Ishikawa (cell line): ENCODE results near the gene PPT2.
A peak's percentile ranks its signal among the peaks of the same experiment; 100 is the strongest.

Source experiments
- CEBPB ChIP-seq: IDR thresholded peaks from 2 replicates; pipeline ENCODE4 v1.6.1; 2012
- CREB1 ChIP-seq: IDR thresholded peaks from 2 replicates; pipeline ENCODE4 v1.6.1; 2012; ENCODE audit warnings: low read depth
- EGR1 ChIP-seq: IDR thresholded peaks from 2 replicates; pipeline ENCODE4 v1.6.1; 2012
- EP300 ChIP-seq: IDR thresholded peaks from 2 replicates; pipeline ENCODE4 v1.6.1; 2012; ENCODE audit warnings: borderline replicate concordance
- FOXM1 ChIP-seq: IDR thresholded peaks from 2 replicates; pipeline ENCODE4 v1.6.1; 2012; ENCODE audit warnings: low read depth, borderline replicate concordance
- NFIC ChIP-seq: IDR thresholded peaks from 2 replicates; pipeline ENCODE4 v1.6.1; 2012
- RAD21 ChIP-seq: IDR thresholded peaks from 2 replicates; pipeline ENCODE4 v1.6.1; 2012; ENCODE audit warnings: low read depth
- TAF1 ChIP-seq: IDR thresholded peaks from 2 replicates; pipeline ENCODE4 v1.6.1; 2012; ENCODE audit warnings: low read depth, mild to moderate bottlenecking
- TCF12 ChIP-seq: IDR thresholded peaks from 2 replicates; pipeline ENCODE4 v1.6.1; 2012; ENCODE audit warnings: low read depth
- TEAD4 ChIP-seq: IDR thresholded peaks from 2 replicates; pipeline ENCODE4 v1.6.1; 2012
- YY1 ChIP-seq: IDR thresholded peaks from 2 replicates; pipeline ENCODE4 v1.6.1; 2012; ENCODE audit warnings: low read depth
- ZBTB7A ChIP-seq: IDR thresholded peaks from 2 replicates; pipeline ENCODE4 v1.6.1; 2012; ENCODE audit warnings: low read depth
- TF ChIP-seq, protein P1 (sequence below): IDR thresholded peaks from 2 replicates; pipeline ENCODE4 v1.6.1; 2012
- TF ChIP-seq, protein P2 (sequence below): IDR thresholded peaks from 2 replicates; pipeline ENCODE4 v1.6.1; 2012; ENCODE audit warnings: low read depth, mild to moderate bottlenecking
- TF ChIP-seq, protein P3 (sequence below): IDR thresholded peaks from 2 replicates; pipeline ENCODE4 v1.6.1; 2012

The PPT2 gene

DNA sequence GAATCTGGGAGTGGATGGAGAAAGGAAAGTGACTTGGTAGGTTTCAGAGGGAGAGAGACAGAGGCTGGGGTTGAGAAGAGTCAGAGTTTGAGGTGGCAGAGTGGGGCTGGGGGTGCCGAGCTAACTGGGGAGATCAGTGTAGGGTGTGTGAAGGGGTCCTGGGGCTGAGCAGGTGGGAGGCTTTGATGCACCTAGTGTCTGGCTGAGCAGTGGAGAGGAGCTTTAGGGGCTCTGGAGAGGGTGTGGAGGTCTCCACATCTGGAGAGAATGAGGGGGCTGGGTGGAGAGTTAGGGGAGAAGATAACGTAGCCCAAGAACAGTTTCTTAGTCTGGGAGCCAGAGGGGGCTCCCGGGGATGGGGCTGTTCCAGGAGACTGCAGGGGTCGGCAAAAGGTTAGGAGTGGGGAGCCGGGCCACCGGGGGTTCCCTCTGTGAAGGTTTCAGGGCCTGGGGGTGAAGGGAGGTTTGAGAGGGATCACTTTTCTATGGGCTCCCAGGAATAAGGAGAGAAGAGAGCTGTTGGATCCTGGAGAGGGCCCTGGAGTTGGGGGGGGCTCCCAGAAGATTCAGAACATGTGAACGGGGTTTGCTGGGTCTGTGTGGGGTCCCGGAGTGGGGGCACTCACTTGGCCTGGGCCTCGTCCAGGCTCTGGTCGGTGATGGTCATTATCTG lies 35.3 kb downstream of the PPT2 start:
- TF ChIP-seq, protein P1, sequence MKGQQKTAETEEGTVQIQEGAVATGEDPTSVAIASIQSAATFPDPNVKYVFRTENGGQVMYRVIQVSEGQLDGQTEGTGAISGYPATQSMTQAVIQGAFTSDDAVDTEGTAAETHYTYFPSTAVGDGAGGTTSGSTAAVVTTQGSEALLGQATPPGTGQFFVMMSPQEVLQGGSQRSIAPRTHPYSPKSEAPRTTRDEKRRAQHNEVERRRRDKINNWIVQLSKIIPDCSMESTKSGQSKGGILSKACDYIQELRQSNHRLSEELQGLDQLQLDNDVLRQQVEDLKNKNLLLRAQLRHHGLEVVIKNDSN, result no peak
- TF ChIP-seq, protein P2, sequence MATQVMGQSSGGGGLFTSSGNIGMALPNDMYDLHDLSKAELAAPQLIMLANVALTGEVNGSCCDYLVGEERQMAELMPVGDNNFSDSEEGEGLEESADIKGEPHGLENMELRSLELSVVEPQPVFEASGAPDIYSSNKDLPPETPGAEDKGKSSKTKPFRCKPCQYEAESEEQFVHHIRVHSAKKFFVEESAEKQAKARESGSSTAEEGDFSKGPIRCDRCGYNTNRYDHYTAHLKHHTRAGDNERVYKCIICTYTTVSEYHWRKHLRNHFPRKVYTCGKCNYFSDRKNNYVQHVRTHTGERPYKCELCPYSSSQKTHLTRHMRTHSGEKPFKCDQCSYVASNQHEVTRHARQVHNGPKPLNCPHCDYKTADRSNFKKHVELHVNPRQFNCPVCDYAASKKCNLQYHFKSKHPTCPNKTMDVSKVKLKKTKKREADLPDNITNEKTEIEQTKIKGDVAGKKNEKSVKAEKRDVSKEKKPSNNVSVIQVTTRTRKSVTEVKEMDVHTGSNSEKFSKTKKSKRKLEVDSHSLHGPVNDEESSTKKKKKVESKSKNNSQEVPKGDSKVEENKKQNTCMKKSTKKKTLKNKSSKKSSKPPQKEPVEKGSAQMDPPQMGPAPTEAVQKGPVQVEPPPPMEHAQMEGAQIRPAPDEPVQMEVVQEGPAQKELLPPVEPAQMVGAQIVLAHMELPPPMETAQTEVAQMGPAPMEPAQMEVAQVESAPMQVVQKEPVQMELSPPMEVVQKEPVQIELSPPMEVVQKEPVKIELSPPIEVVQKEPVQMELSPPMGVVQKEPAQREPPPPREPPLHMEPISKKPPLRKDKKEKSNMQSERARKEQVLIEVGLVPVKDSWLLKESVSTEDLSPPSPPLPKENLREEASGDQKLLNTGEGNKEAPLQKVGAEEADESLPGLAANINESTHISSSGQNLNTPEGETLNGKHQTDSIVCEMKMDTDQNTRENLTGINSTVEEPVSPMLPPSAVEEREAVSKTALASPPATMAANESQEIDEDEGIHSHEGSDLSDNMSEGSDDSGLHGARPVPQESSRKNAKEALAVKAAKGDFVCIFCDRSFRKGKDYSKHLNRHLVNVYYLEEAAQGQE, result no peak
- no peak for TF ChIP-seq NFIC
- TF ChIP-seq EP300, result no peak
- TF ChIP-seq EGR1, result no peak
- TF ChIP-seq CREB1, result no peak
- no peak for TF ChIP-seq CEBPB
- TF ChIP-seq, protein P3, sequence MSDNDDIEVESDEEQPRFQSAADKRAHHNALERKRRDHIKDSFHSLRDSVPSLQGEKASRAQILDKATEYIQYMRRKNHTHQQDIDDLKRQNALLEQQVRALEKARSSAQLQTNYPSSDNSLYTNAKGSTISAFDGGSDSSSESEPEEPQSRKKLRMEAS, result no peak
- no peak for TF ChIP-seq ZBTB7A
- no peak for TF ChIP-seq FOXM1

DNA sequence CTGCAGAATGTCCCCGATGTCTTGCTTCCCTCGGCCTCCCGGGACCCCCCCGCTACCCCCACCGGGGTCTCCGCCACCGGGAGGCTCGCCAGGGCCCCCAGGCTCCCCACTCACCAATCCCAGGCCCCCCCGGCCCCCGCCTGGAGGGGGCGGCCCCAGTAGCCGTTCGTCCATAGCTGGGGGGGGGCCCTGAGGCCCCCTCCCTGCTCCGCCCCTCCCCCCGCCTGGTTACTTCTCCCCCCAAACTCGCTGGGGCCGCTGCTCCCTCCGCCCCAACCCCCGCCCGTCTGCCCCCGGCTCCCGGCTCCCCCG lies 35.8 kb downstream of the PPT2 start:
- no peak for TF ChIP-seq NFIC
- peak; percentile 31; the same call in 1 of the 2 replicates for TF ChIP-seq ZBTB7A
- TF ChIP-seq, protein P2, result no peak
- TF ChIP-seq TEAD4, result no peak
- no peak for TF ChIP-seq EP300

DNA sequence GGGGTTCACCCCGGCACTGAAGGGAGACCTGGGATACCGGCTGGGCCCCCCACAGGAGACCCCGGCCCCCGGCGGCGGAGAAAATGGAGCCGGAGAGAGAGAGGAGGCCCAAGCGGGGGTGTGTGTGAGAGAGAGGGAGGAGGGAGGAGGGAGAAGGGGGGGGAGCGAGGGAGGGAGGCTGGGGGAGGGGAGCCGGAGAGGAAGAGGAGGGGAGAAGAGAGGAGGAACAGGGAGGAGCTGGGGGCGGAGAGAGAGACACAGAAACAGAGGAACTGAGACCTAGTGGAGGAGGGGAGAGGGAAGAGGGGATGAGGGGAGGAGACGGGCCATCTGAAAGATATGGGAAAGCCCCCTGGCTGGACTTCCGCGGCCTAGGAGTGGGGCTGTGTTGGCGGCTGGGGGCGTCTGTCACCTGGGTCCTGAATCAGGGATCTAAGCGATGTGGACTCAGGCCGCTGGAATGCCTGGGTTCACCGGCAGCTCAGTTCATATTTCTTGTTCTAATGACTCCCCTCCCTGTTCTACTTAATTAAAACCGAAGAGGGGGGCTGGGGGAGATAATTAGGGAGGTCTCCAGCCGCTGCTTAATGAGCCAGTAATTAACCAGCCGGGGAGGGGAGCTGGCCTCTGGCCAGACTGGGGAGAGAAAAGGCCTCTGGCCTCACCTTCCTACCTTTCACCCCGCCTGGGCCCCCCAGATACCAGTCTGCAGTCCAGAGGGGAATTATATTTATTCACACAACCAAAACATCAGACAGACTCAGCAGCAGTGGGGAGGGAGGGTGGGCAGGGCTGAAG lies 36.3 kb downstream of the PPT2 start, which contains the start of gene PBX2:
TSS of gene PBX2 (minus strand) at position 149 of the 798 bp plus-strand sequence. CDS start 287 bp downstream, outside the sequence.
- TF ChIP-seq NFIC, result peak; percentile 28; the same call in 1 of the 2 replicates
- TF ChIP-seq TAF1, result 0 out of 2 replicates have a peak, but pooled peaks have one; percentile 18
- TF ChIP-seq TEAD4, result peak; percentile 37; the same call in 1 of the 2 replicates
- TF ChIP-seq FOXM1, result no peak
- peak; percentile 49 for TF ChIP-seq EGR1
- TF ChIP-seq EP300, result no peak
- TF ChIP-seq YY1, result 0 out of 2 replicates have a peak, but pooled peaks have one; percentile 38
- TF ChIP-seq TCF12, result no peak

DNA sequence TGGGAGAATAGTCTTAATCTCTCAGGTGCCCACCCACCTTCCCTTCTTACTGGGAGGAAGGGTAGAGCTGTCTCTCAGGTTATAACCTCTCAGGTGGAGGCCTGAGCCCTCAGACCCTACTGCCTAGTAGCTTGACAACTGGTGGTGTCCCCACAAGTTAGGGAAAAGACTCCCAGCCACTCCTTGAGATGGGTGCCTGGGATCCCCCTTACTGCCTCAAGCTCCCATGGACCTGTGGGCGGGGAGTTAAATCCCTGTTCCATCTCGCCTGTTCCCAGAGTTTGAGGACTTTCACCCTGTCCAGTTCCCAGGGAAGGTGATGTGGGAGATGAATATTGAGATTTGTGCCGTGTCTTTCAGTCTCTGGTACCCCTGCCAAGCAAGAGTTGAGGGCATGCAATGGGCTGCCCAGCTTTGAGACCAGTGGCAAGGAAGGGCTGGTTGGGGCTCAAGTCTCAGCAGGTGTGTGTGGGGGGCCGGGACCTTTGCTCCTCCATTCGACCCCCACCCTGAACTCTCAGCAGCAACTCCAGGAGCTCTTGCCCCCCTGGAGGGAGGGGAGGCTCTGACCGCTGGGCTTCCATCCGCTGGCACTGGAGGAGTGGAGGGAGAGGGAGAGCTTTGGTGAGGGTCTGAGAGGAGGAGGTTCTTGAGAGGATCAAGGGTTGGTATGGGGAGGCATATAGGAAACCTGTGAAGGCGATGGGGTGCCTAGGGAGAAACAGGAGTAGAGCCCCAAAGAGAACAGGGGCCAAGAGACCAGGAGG lies 37.2 kb downstream of the PPT2 start:
- TF ChIP-seq CREB1 (no peak), TCF12 (no peak), CEBPB (no peak), FOXM1 (no peak), NFIC (no peak), ZBTB7A (no peak), RAD21 (no peak), TEAD4 (no peak), EGR1 (no peak), TAF1 (no peak)
- TF ChIP-seq, protein P3, result no peak

DNA sequence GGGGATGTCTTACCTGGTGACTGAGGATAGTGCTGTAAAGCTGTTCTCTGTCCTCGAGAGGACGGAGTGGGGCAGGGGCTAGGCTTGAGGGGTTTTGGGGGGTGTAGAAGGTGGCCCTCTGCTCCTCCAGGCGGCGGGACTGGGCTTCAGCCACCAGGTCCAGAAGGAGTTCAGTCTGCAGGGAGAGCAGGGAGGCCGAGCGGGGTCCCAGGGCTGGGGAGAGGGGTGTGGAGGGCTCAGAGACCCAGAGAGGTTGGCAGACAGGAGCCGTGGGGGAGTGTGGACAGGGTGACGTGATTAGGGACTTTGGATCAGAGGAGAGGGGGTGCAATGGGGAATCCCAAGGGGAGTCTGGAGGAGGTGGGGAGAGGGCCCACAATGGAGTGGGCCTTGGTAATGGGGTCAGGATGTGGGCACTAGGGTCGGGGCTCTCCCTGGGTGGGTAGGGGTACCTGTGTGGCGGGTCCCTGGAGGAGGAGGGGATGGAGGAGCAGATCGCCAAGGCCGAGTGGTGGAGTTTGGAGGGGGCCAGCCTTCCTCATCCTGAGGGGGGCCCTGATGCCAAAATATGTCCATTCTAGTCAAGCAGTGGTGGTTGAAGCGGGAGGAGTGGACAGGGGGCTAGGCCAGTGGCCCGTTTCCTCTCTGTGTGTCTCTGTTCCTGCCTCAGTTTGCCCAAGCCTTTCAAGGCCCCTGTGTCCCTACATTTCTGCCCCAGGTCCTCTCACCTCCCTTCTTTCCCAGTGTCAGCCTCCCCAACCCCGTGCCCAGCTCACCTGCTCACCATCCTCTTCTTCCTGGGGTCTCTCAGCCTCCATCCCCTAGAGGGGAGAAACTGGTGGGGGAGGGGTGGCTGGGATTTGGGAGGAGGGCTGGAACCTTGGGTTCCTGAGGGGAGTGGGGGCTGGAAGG lies 38.0 kb downstream of the PPT2 start:
- no peak for TF ChIP-seq RAD21
- TF ChIP-seq, protein P3, result no peak
- TF ChIP-seq TAF1, result no peak
- TF ChIP-seq TEAD4, result no peak
- no peak for TF ChIP-seq CEBPB
- no peak for TF ChIP-seq EP300
- TF ChIP-seq, protein P1, result no peak
- no peak for TF ChIP-seq ZBTB7A
